Measurements from ENCODE around the gene SSBP2. TPM values are rescaled to one million over a fixed set of nuclear protein-coding genes. Genes with fewer than 3 reads are reported as not detected.

Gene SSBP2
- polyA plus RNA-seq, 2 donors = 18.8 to 25.3 TPM

DNA sequence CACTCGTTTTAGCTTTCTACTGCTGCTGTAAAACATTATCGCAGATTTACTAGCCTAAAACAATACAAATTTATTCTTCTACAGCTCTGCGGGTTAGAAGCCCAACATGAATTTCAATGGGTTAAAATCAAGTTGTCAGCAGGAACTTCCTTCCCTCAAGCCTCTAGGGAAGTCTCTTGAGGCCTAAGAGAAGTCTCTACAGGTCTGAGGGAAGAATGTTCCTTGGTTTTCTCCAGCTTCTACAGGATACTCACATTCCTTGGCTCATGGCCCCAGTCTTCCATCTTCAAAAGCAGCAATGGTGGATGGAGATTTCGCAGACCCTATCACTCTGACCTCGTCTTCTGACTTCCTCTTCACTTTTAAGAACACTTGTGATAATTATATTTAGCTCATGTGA is 21.6 kb upstream of the SSBP2 start:
- H3K4me3 ChIP-seq (ENCODE audit: low read depth in 1 of 2, low read length in 2 of 2) = no peak overlapping the region
- 87 to 88% methylated on average over 5 of the region's 5 CpGs for WGBS, 2 donors
- H3K36me3 ChIP-seq (ENCODE audit: control insufficient read depth in 2 of 2, insufficient read depth in 2 of 2, low read length in 1 of 2) = no peaks in the 10 kb centered on the region
- no peaks in the 10 kb centered on the region for H3K27me3 ChIP-seq (ENCODE audit: control insufficient read depth in 1 of 2, insufficient read depth in 2 of 2, low read length in 2 of 2)
- no peaks in the 10 kb centered on the region for H3K4me1 ChIP-seq (ENCODE audit: control insufficient read depth in 2 of 2, insufficient read depth in 2 of 2, low read length in 1 of 2)
- H3K27ac ChIP-seq (ENCODE audit: low read depth in 2 of 2, low read length in 1 of 2) = no peak overlapping the region
- H3K9me3 ChIP-seq (ENCODE audit: control insufficient read depth in 2 of 2, insufficient read depth in 1 of 2, low read depth in 1 of 2, low read length in 1 of 2) = no peaks in the 10 kb centered on the region

DNA sequence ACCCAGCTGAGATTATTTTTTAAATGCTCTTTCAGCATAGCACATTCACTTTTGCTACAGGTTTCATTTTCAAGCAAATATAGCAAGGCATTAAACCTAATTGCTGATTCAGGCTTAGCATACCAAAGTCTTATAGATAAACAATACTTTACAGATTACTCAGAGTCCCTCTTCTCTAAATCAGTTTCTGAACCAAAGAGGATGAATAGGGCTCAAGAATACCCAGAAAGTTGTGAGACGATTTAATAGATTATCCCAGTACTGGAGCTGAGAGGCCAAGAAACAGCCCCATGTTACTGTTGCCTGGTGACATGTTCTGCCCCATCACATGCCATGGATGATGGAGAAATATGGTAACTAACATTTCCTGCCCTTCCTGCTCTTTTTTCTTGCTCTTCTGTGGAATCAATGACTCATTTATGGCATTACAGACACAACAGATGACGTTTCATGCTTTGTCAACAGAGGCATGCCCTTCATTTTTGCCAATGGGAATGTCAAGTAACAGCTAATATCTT is 18.1 kb upstream of the SSBP2 start:
- Histone ChIP-seq H3K36me3 (ENCODE audit: control insufficient read depth in 2 of 2, insufficient read depth in 2 of 2, low read length in 1 of 2) (no peaks in the 10 kb centered on the region), H3K4me1 (ENCODE audit: control insufficient read depth in 2 of 2, insufficient read depth in 2 of 2, low read length in 1 of 2) (no peaks in the 10 kb centered on the region), H3K27me3 (ENCODE audit: control insufficient read depth in 1 of 2, insufficient read depth in 2 of 2, low read length in 2 of 2) (no peaks in the 10 kb centered on the region), H3K4me3 (ENCODE audit: low read depth in 1 of 2, low read length in 2 of 2) (no peak overlapping the region), H3K27ac (ENCODE audit: low read depth in 2 of 2, low read length in 1 of 2) (peak overlapping the region in 1 of 2 donors; percentile 42), H3K9me3 (ENCODE audit: control insufficient read depth in 2 of 2, insufficient read depth in 1 of 2, low read depth in 1 of 2, low read length in 1 of 2) (no peaks in the 10 kb centered on the region)
- 41 to 58% methylated on average over 2 of the region's 2 CpGs for WGBS, 2 donors

DNA sequence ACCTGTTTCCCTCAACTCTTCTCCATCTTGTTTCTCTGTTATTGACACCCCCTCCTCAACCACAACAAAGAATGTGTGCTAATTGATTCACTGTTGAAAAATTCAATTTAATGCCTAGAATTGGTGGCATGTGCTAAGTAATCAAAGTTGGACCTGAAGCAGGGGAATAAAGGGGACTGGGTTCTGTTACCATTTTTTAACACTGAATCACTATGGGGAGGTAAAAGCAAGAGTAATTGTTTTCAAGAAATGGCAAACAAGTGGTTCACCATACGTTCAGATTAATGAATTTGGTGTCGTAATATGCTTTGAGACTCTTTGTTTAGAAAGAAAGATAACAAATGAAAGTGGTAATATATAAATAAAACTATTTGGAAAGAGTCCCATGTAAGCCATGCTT is 17.0 kb upstream of the SSBP2 start:
- WGBS, 2 donors = 70 to 77% methylated on average over 2 of the region's 2 CpGs
- Histone ChIP-seq H3K36me3 (ENCODE audit: control insufficient read depth in 2 of 2, insufficient read depth in 2 of 2, low read length in 1 of 2) (no peaks in the 10 kb centered on the region), H3K27ac (ENCODE audit: low read depth in 2 of 2, low read length in 1 of 2) (no peak overlapping the region), H3K9me3 (ENCODE audit: control insufficient read depth in 2 of 2, insufficient read depth in 1 of 2, low read depth in 1 of 2, low read length in 1 of 2) (no peaks in the 10 kb centered on the region), H3K4me3 (ENCODE audit: low read depth in 1 of 2, low read length in 2 of 2) (no peak overlapping the region), H3K27me3 (ENCODE audit: control insufficient read depth in 1 of 2, insufficient read depth in 2 of 2, low read length in 2 of 2) (no peaks in the 10 kb centered on the region), H3K4me1 (ENCODE audit: control insufficient read depth in 2 of 2, insufficient read depth in 2 of 2, low read length in 1 of 2) (no peaks in the 10 kb centered on the region)

DNA sequence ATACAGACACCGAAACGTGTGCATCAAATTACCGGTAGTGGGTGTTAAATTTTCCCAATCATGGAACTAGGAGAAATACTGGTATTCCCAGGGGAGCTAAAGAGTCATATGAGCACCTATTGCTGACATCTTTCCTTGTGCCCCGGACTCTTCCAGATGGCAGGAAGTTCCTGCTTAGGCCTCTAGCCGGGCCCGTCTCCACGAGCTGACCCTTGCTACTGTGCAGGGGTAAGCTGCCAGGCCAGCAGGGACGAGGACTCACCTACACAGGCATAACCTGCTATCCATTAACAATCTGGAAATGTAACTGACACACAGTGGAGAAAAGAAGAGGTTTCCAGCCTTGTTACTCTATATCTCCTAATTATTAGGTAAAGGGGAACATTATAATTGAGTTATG is 16.2 kb upstream of the SSBP2 start:
- Histone ChIP-seq H3K4me1 (ENCODE audit: control insufficient read depth in 2 of 2, insufficient read depth in 2 of 2, low read length in 1 of 2) (no peaks in the 10 kb centered on the region), H3K4me3 (ENCODE audit: low read depth in 1 of 2, low read length in 2 of 2) (no peak overlapping the region), H3K27me3 (ENCODE audit: control insufficient read depth in 1 of 2, insufficient read depth in 2 of 2, low read length in 2 of 2) (no peaks in the 10 kb centered on the region), H3K27ac (ENCODE audit: low read depth in 2 of 2, low read length in 1 of 2) (no peak overlapping the region), H3K36me3 (ENCODE audit: control insufficient read depth in 2 of 2, insufficient read depth in 2 of 2, low read length in 1 of 2) (no peaks in the 10 kb centered on the region), H3K9me3 (ENCODE audit: control insufficient read depth in 2 of 2, insufficient read depth in 1 of 2, low read depth in 1 of 2, low read length in 1 of 2) (no peaks in the 10 kb centered on the region)
- 86 to 92% methylated on average over 8 of the region's 8 CpGs for WGBS, 2 donors

DNA sequence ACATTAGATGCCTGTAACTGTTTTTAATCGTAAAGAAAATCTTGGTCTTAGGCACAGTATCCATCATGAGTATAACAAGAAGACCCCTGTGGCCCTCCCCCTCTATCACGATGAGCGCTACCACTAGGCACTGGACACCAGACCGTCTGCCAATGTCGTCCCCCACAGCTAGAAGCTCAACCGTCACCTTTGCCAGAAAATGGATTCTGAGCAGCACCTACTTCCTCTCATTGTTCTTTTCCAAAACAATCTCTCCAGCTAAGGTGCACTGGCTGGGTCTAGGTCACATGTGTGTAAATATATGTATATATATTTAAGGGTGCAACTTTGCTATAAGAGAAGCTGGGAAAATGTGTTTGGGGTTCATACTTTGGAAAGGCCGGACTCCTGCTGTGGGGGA is 15.7 kb upstream of the SSBP2 start:
- no peak overlapping the region for H3K4me3 ChIP-seq (ENCODE audit: low read depth in 1 of 2, low read length in 2 of 2)
- no peaks in the 10 kb centered on the region for H3K9me3 ChIP-seq (ENCODE audit: control insufficient read depth in 2 of 2, insufficient read depth in 1 of 2, low read depth in 1 of 2, low read length in 1 of 2)
- no peaks in the 10 kb centered on the region for H3K36me3 ChIP-seq (ENCODE audit: control insufficient read depth in 2 of 2, insufficient read depth in 2 of 2, low read length in 1 of 2)
- no peak overlapping the region for H3K27ac ChIP-seq (ENCODE audit: low read depth in 2 of 2, low read length in 1 of 2)
- H3K4me1 ChIP-seq (ENCODE audit: control insufficient read depth in 2 of 2, insufficient read depth in 2 of 2, low read length in 1 of 2) = no peaks in the 10 kb centered on the region
- 91% methylated on average over 7 of the region's 7 CpGs for WGBS, 2 donors
- no peaks in the 10 kb centered on the region for H3K27me3 ChIP-seq (ENCODE audit: control insufficient read depth in 1 of 2, insufficient read depth in 2 of 2, low read length in 2 of 2)

DNA sequence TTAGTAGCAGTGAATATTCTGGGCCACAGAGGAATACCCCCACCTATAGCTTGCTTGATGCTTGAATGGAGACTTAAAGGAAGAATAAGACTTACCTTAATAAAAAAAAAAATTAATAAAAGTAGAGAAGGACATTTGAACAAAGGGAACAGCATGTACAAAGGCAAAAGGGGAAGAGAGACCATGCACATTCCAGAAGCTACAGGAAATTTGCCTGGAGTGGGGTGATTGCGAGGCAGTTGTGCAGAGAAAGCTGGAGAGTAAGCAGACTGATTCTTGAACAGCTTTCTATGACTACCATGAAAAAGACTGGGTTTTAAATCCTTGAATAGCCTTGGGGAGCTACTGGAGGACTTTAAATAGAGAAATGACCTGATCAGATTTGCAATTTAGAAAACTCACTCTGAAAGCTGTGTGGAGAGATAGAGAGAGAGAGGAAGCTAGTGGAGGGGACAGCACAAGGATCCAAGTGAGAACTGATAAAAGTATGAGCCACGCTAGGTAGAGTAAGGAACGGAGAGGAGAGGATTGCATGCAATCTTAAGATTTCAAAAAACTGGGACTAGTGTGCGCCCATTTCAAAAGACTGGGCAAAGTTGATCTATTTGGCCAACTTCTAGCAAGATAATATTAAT is 12.5 kb upstream of the SSBP2 start:
- no peak overlapping the region for H3K27ac ChIP-seq (ENCODE audit: low read depth in 2 of 2, low read length in 1 of 2)
- H3K4me3 ChIP-seq (ENCODE audit: low read depth in 1 of 2, low read length in 2 of 2) = no peak overlapping the region
- H3K4me1 ChIP-seq (ENCODE audit: control insufficient read depth in 2 of 2, insufficient read depth in 2 of 2, low read length in 1 of 2) = no peaks in the 10 kb centered on the region
- H3K36me3 ChIP-seq (ENCODE audit: control insufficient read depth in 2 of 2, insufficient read depth in 2 of 2, low read length in 1 of 2) = no peaks in the 10 kb centered on the region
- no peaks in the 10 kb centered on the region for H3K27me3 ChIP-seq (ENCODE audit: control insufficient read depth in 1 of 2, insufficient read depth in 2 of 2, low read length in 2 of 2)
- WGBS, 2 donors = 93% methylated on average over 4 of the region's 4 CpGs
- H3K9me3 ChIP-seq (ENCODE audit: control insufficient read depth in 2 of 2, insufficient read depth in 1 of 2, low read depth in 1 of 2, low read length in 1 of 2) = no peaks in the 10 kb centered on the region

DNA sequence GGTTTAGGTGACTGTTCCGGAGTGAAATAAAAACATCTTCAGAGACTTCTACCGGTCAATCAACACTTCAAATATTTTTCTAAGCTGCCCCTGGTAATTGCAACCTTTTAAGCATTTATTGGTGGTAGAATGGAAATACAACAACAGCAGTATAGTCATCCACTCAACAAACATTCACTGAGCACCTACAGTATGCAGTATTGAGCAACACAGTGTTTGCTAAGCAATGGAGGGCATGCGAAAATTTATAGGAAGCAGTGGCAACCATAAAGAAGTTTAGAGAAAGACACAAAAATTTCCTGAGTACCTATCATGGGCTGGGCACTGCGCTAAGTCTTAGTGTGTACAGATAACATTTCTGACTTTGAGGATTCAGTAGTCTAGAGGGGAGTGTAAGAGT is 12.0 kb upstream of the SSBP2 start:
- WGBS, 2 donors = 90 to 94% methylated on average over 4 of the region's 4 CpGs
- Histone ChIP-seq H3K4me1 (ENCODE audit: control insufficient read depth in 2 of 2, insufficient read depth in 2 of 2, low read length in 1 of 2) (no peaks in the 10 kb centered on the region), H3K9me3 (ENCODE audit: control insufficient read depth in 2 of 2, insufficient read depth in 1 of 2, low read depth in 1 of 2, low read length in 1 of 2) (no peaks in the 10 kb centered on the region), H3K4me3 (ENCODE audit: low read depth in 1 of 2, low read length in 2 of 2) (no peak overlapping the region), H3K36me3 (ENCODE audit: control insufficient read depth in 2 of 2, insufficient read depth in 2 of 2, low read length in 1 of 2) (no peaks in the 10 kb centered on the region), H3K27ac (ENCODE audit: low read depth in 2 of 2, low read length in 1 of 2) (no peak overlapping the region), H3K27me3 (ENCODE audit: control insufficient read depth in 1 of 2, insufficient read depth in 2 of 2, low read length in 2 of 2) (no peaks in the 10 kb centered on the region)

DNA sequence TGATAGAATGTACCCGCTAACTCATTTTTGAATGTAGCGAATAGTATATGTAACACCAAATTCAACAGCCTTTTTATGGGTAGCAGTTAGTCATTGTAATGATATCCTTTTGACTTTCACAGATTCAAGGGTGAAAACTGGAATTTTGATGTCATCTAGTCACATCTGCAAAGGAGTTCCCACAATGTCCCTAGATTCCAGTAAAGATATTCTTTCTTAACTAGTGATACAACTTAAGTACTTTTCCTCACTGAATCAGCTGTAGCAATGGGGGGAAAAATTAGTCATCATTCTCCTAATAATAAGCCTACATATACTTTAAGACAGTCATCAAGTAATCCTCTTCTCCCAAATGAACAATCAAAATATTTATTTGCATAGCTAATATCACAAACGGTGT is 11.5 kb upstream of the SSBP2 start:
- Histone ChIP-seq H3K27ac (ENCODE audit: low read depth in 2 of 2, low read length in 1 of 2) (no peak overlapping the region), H3K4me3 (ENCODE audit: low read depth in 1 of 2, low read length in 2 of 2) (no peak overlapping the region), H3K27me3 (ENCODE audit: control insufficient read depth in 1 of 2, insufficient read depth in 2 of 2, low read length in 2 of 2) (no peaks in the 10 kb centered on the region), H3K36me3 (ENCODE audit: control insufficient read depth in 2 of 2, insufficient read depth in 2 of 2, low read length in 1 of 2) (no peaks in the 10 kb centered on the region), H3K4me1 (ENCODE audit: control insufficient read depth in 2 of 2, insufficient read depth in 2 of 2, low read length in 1 of 2) (no peaks in the 10 kb centered on the region), H3K9me3 (ENCODE audit: control insufficient read depth in 2 of 2, insufficient read depth in 1 of 2, low read depth in 1 of 2, low read length in 1 of 2) (no peaks in the 10 kb centered on the region)
- WGBS, 2 donors = 87 to 90% methylated on average over 3 of the region's 3 CpGs

DNA sequence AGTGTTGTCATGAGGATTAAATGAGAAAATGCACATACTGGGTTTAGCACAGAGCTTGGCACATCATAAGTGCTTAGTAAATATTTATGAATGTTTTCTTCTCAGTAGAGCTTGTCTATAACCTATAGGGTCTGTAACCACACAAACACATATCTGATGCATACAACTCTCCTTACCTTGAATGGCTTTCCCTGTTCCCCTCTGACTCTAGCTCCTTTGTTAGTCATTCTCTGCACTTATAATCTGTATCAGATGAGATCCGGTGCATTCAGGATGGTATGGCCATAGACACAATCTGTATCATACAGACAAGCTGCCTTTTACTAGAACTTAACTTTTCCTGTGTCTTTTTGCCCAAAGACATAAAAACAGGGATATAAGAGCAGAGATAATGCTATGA is 11.1 kb upstream of the SSBP2 start:
- Histone ChIP-seq H3K4me1 (ENCODE audit: control insufficient read depth in 2 of 2, insufficient read depth in 2 of 2, low read length in 1 of 2) (no peaks in the 10 kb centered on the region), H3K4me3 (ENCODE audit: low read depth in 1 of 2, low read length in 2 of 2) (no peak overlapping the region), H3K27ac (ENCODE audit: low read depth in 2 of 2, low read length in 1 of 2) (no peak overlapping the region), H3K36me3 (ENCODE audit: control insufficient read depth in 2 of 2, insufficient read depth in 2 of 2, low read length in 1 of 2) (no peaks in the 10 kb centered on the region), H3K9me3 (ENCODE audit: control insufficient read depth in 2 of 2, insufficient read depth in 1 of 2, low read depth in 1 of 2, low read length in 1 of 2) (no peaks in the 10 kb centered on the region), H3K27me3 (ENCODE audit: control insufficient read depth in 1 of 2, insufficient read depth in 2 of 2, low read length in 2 of 2) (no peaks in the 10 kb centered on the region)
- 95 to 100% methylated on average over 1 of the region's 1 CpG for WGBS, 2 donors

DNA sequence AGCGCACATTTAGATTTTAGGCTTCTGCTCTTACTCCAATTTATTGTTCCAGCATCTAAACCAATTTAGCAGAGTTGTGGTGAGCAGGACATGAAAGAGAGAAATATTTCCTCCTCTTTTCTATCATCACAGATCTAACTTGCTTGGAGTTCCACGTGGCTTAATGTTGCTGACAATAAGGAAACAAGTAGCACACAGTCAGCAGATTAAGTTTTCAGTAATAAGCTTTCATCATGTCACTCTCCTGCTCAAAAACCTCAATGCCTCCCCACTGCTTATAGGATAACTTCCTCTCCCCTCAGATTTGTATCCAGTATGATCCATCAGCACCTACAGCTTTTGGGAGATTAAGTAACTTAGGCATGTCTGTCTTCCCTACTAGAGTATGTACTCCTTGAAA is 10.4 kb upstream of the SSBP2 start:
- Histone ChIP-seq H3K4me1 (ENCODE audit: control insufficient read depth in 2 of 2, insufficient read depth in 2 of 2, low read length in 1 of 2) (no peaks in the 10 kb centered on the region), H3K27me3 (ENCODE audit: control insufficient read depth in 1 of 2, insufficient read depth in 2 of 2, low read length in 2 of 2) (no peaks in the 10 kb centered on the region), H3K36me3 (ENCODE audit: control insufficient read depth in 2 of 2, insufficient read depth in 2 of 2, low read length in 1 of 2) (no peaks in the 10 kb centered on the region), H3K27ac (ENCODE audit: low read depth in 2 of 2, low read length in 1 of 2) (no peak overlapping the region), H3K4me3 (ENCODE audit: low read depth in 1 of 2, low read length in 2 of 2) (no peak overlapping the region), H3K9me3 (ENCODE audit: control insufficient read depth in 2 of 2, insufficient read depth in 1 of 2, low read depth in 1 of 2, low read length in 1 of 2) (no peaks in the 10 kb centered on the region)
- WGBS, 2 donors = 65 to 67% methylated on average over 2 of the region's 2 CpGs
